Gastroesophageal sphincter (tissue), 4 donors: ENCODE results near the gene EME1. TPM values are rescaled to one million over a fixed set of nuclear protein-coding genes. Genes with fewer than 3 reads are reported as not detected.
"Not testable (repeated sequence)": the region's sequence is repeated elsewhere in the genome, so short reads cannot be mapped to it uniquely, and the experiment has no call there.

Experiments
- ATAC-seq: fragments of 150-250 bp; one replicate; pipeline ENCODE4 v1.9.1; 2016; ENCODE audit warnings: mild to moderate bottlenecking, moderate library complexity
- H3K27ac ChIP-seq, 4 donors: fragments of 200-600 bp; sonication (generic) in 3 of 4; 1 replicate in 3 of 4; 2 replicates in 1 of 4; pipeline ENCODE4 v1.5.1; 2016 to 2019
- H3K27me3 ChIP-seq: fragments of 200-600 bp; sonication (generic); one replicate; pipeline ENCODE4 v1.5.1; 2019
- H3K36me3 ChIP-seq, 2 donors: fragments of 200-600 bp; sonication (generic); one replicate each; pipeline ENCODE4 v1.5.1; 2019; ENCODE audit warnings: control low read depth in 1 of 2
- H3K4me1 ChIP-seq, 3 donors: fragments of 200-600 bp; sonication (generic); 1 replicate in 2 of 3; 2 replicates in 1 of 3; pipeline ENCODE4 v1.5.1; 2016 to 2019; ENCODE audit warnings: control low read depth in 2 of 3
- H3K4me3 ChIP-seq, 2 donors: fragments of 200-600 bp; sonication (generic); one replicate each; pipeline ENCODE4 v1.5.1; 2019; ENCODE audit warnings: mild to moderate bottlenecking in 1 of 2, moderate library complexity in 1 of 2
- H3K9me3 ChIP-seq, 3 donors: fragments of 200-600 bp; sonication (generic); one replicate each; pipeline ENCODE4 v1.5.1; 2017 to 2019; ENCODE audit warnings: control low read depth in 2 of 3
- CTCF ChIP-seq, 4 experiments: fragments of 200-600 bp in 2 of 4; fragments of 450-650 bp in 2 of 4; sonication (generic) in 1 of 4; IDR thresholded peaks; one replicate each; pipeline ENCODE4 v1.5.1; 2017 to 2019; ENCODE audit warnings: antibody characterized with exemption in 4 of 4, mild to moderate bottlenecking in 2 of 4, moderate library complexity in 2 of 4
- EP300 ChIP-seq: sonication (generic); formaldehyde crosslinking; IDR thresholded peaks from one replicate; pipeline ENCODE4 v1.6.1; 2017; ENCODE audit warnings: antibody characterized with exemption, mild to moderate bottlenecking
- POLR2A ChIP-seq, 2 donors: fragments of 450-650 bp; IDR thresholded peaks; one replicate each; pipeline ENCODE4 v1.6.1; 2017; ENCODE audit warnings: antibody characterized with exemption in 2 of 2, mild to moderate bottlenecking in 2 of 2, moderate library complexity in 1 of 2
- POLR2AphosphoS5 ChIP-seq: sonication (generic); formaldehyde crosslinking; IDR thresholded peaks from one replicate; pipeline ENCODE4 v1.6.1; 2017; ENCODE audit warnings: antibody characterized with exemption
- WGBS, 2 donors: methylation state at CpG; one replicate each; pipeline ENCODE4 v1.1.5; 2018; ENCODE audit warnings: low coverage in 1 of 2; 5-methylcytosine and 5-hydroxymethylcytosine counted together
- total RNA-seq, 4 donors: library from RNA; depleted of rRNA; stranded (reverse); fragments of >200 nt; gene quantifications; one replicate each; pipeline ENCODE4 v1.1.0, GENCODE V29; 2016

EME1 gene
- total RNA-seq, 4 donors from 2014 or later = 0.54 TPM; not detected in 3

DNA sequence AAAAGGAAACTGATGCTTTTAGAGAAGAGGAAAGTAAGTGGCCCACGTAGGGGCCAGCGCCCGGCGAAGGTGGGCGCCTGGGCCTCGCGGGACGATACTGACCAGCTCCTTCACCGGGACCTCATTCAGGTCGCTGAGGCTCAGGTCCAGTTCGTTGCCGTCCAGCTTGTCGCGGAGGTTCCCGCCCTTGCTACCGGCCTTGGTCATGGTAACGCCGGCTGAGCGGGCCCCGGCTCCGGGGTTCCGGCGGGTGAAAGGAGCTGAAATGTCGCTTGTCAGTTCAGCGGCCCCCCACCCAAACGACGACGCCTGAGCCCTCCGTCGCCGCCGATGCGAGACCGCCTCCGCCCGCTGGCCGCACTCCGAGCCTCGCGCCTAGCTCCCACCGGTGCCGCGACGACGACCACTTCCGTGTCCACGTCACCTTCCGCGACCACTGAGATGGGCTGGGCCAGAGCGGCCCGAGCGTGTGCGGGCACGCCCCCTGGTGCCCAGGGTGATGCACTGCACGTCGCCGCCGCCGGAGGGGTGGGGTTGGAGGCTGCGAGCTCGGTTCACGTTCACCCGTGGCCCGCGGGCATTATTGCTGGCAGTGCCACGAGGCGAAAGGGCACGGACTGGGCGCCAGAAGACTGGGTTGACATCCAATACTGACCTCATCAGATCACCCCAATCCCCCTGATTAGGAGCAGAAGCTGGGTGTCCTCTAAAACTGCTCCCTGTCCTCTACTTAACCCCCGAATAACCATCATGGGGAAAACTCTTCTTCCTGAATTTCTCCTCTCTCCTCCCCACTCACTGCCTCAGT lies 24.3 kb downstream of the EME1 start, which contains the start of gene LRRC59:
Gene LRRC59, minus strand, starts transcription at position 413 of the 808 bp plus-strand sequence. Its CDS starts 206 bp downstream, at position 207.
- Histone ChIP-seq H3K27me3 (no peaks in the 10 kb centered on the region), H3K4me1 (peaks cover 0 to 35% (median 17%) of the 10 kb centered on the region in 3 donors), H3K27ac (peak within 1 kb of the TSS; percentile 20 to 86 (median 77)), H3K36me3 (peaks cover 0 to 31% of the 10 kb centered on the region in 2 donors), H3K9me3 (no peaks in the 10 kb centered on the region), H3K4me3 (peak within 1 kb of the TSS; percentile 51 to 94)
- WGBS, 2 donors = 3 to 8% methylated on average over 4 to 5 of the region's 70 CpGs
- peak; percentile 98 for ATAC-seq
- peak; percentile 96 for TF ChIP-seq POLR2AphosphoS5
- TF ChIP-seq POLR2A (IDR thresholded peaks at IDR 0.05) = peak; percentile 78 to 85
- no peak for TF ChIP-seq EP300
- peak; percentile 83 to 98 (median 88) for TF ChIP-seq CTCF (IDR thresholded peaks at IDR 0.05)

DNA sequence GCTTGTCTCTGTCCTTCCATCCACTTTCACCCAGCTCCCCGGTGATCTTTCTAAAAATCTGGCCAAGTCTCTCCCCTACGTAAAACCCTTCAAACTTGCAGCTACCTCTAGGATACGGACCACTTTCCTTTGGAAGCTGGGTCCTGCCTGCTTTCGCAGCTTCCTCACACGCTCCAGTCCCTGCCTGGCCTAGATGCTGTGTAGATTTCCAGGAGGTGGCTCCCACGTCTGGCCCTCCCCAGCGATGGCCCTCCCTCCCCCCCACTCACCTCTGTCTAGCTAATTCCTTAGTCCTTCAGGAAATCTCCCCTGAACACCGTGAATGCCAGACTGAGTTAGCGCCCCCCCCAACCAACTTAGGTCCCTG lies 24.9 kb downstream of the EME1 start:
- Histone ChIP-seq H3K9me3 (no peaks in the 10 kb centered on the region), H3K4me1 (peaks cover 0 to 35% (median 17%) of the 10 kb centered on the region in 3 donors), H3K27ac (peak overlapping the region in 1 of 4 donors; percentile 79), H3K27me3 (no peaks in the 10 kb centered on the region), H3K4me3 (peak overlapping the region in 1 of 2 donors; percentile 94), H3K36me3 (peaks cover 0 to 25% of the 10 kb centered on the region in 2 donors)
- ATAC-seq = no peak
- WGBS, 2 donors = 38 to 42% methylated on average over 3 to 9 of the region's 9 CpGs
- TF ChIP-seq CTCF (IDR thresholded peaks at IDR 0.05) (no peak), POLR2A (IDR thresholded peaks at IDR 0.05) (no peak), EP300 (no peak), POLR2AphosphoS5 (no peak)

GRCh38 chr17:50398672-50399071 lies 25.6 kb downstream of the EME1 start:
- WGBS, 2 donors = 83 to 94% methylated on average over 3 of the region's 3 CpGs
- not testable (repeated sequence) for H3K27me3 ChIP-seq, H3K9me3 ChIP-seq, ATAC-seq, H3K27ac ChIP-seq, H3K4me3 ChIP-seq
- Histone ChIP-seq H3K36me3 (peaks cover 0 to 17% of the 10 kb centered on the region in 2 donors), H3K4me1 (peaks cover 0 to 35% (median 17%) of the 10 kb centered on the region in 3 donors)

DNA sequence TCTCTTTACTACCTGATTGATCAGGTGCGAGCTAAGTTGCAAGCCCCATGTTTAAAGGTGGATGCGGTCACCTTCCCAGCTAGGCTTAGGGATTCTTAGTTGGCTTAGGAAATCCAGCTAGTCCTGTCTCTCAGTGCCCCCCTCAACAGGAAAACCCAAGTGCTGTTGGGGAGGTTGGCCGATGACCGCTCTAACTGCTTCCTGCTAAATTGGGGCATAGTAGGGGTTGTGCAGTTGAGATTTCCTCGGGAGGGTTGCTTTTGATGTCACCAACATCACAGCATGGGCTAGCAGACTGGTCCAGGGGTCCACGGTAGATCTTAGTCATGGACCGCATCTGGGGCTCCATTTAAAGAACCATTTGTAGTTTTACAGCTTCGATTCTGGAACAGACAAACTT lies 26.6 kb downstream of the EME1 start:
- H3K36me3 ChIP-seq, H3K4me3 ChIP-seq, H3K9me3 ChIP-seq, ATAC-seq, H3K27ac ChIP-seq, H3K27me3 ChIP-seq: not testable (repeated sequence)
- WGBS, 2 donors = 95 to 100% methylated on average over 3 to 5 of the region's 8 CpGs
- peaks cover 0 to 29% (median 17%) of the 10 kb centered on the region in 3 donors for H3K4me1 ChIP-seq

DNA sequence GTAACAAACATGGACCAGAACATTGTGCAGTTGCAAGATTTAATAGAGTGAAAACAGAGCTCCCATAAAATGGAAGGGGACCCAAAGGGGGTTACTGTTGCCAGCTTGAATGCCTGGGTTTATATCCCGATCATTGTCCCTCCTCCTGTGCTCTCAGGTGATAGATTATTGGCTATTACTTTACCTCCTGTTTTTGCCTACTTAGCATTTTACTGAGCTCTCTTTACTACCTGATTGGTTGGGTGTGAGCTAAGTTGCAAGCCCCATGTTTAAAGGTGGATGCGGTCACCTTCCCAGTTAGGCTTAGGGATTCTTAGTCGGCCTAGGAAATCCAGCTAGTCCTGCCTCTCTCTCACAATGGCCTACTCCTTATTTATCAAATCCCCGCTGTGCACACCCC lies 32.3 kb downstream of the EME1 start:
- H3K4me3 ChIP-seq, H3K36me3 ChIP-seq, ATAC-seq, H3K27ac ChIP-seq, H3K4me1 ChIP-seq, H3K9me3 ChIP-seq: not testable (repeated sequence)
- peaks cover 19% of the 10 kb centered on the region for H3K27me3 ChIP-seq
- WGBS, 2 donors = 33 to 74% methylated on average over 1 to 4 of the region's 4 CpGs

DNA sequence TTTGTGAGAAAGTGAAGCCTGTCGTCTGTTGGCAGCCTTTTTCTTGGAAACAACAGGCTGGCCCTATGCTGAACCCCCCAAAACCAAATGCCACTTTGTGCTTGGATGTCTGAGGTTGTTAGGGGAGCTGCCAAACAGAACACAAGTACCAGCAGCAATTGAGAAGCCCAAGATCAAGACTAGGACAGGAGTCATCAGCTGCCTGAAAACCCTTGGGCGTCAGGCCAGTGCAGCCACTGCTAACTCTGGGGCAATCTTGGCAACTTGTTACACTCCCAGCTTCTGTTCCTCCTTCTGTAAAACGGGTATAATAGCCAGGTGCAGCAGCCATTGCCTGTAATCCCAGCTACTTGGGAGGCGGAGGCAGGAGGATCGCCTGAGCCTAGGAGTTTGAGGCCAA lies 33.5 kb downstream of the EME1 start:
- Histone ChIP-seq H3K27ac (no peak overlapping the region), H3K4me1 (no peaks in the 10 kb centered on the region), H3K27me3 (peaks cover 19% of the 10 kb centered on the region), H3K4me3 (no peak overlapping the region), H3K9me3 (no peaks in the 10 kb centered on the region), H3K36me3 (no peaks in the 10 kb centered on the region)
- no peak for ATAC-seq
- no peak for TF ChIP-seq POLR2A (IDR thresholded peaks at IDR 0.05)
- TF ChIP-seq CTCF (IDR thresholded peaks at IDR 0.05) = no peak
- no peak for TF ChIP-seq EP300
- TF ChIP-seq POLR2AphosphoS5 = no peak
- 57 to 72% methylated on average over 2 to 4 of the region's 5 CpGs for WGBS, 2 donors
